HEK293 (cell line): ENCODE measurements around the gene VPREB1.

ENCODE experiments used
- GLI2 ChIP-seq: fragments of 450-650 bp; formaldehyde crosslinking; IDR thresholded peaks from 2 replicates; pipeline ENCODE4; 2017; ENCODE audit warnings: missing biosample characterization, missing genetic modification characterization, low read depth, borderline replicate concordance
- REPIN1 ChIP-seq: fragments of 450-650 bp; formaldehyde crosslinking; IDR thresholded peaks from 2 replicates; pipeline ENCODE4 v1.5.1; 2017; ENCODE audit warnings: missing biosample characterization, missing genetic modification characterization, low read depth
- ZFHX2 ChIP-seq: fragments of 450-650 bp; formaldehyde crosslinking; conservative IDR thresholded peaks from 2 replicates; pipeline ENCODE4 v1.5.1; 2016; ENCODE audit warnings: missing biosample characterization, missing genetic modification characterization
- ZFP3 ChIP-seq: fragments of 450-650 bp; formaldehyde crosslinking; IDR thresholded peaks from 2 replicates; pipeline ENCODE4 v1.5.1; 2016; ENCODE audit warnings: low read depth, missing biosample characterization, missing genetic modification characterization
- ZIC2 ChIP-seq: fragments of 450-650 bp; formaldehyde crosslinking; IDR thresholded peaks from 2 replicates; pipeline ENCODE4 v1.5.1; 2016; ENCODE audit warnings: missing biosample characterization, missing genetic modification characterization
- ZNF138 ChIP-seq: fragments of 450-650 bp; formaldehyde crosslinking; IDR thresholded peaks from 2 replicates; pipeline ENCODE4 v1.5.1; 2016; ENCODE audit warnings: missing biosample characterization, missing genetic modification characterization, borderline replicate concordance
- ZNF157 ChIP-seq: fragments of 450-650 bp; formaldehyde crosslinking; IDR thresholded peaks from 2 replicates; pipeline ENCODE4 v1.5.1; 2016; ENCODE audit warnings: missing biosample characterization, missing genetic modification characterization
- ZNF202 ChIP-seq: fragments of 450-650 bp; formaldehyde crosslinking; IDR thresholded peaks from 2 replicates; pipeline ENCODE4 v1.5.1; 2016; ENCODE audit warnings: missing biosample characterization, missing genetic modification characterization, borderline replicate concordance
- ZNF404 ChIP-seq: fragments of 450-650 bp; formaldehyde crosslinking; IDR thresholded peaks from 2 replicates; pipeline ENCODE4 v1.5.1; 2017; ENCODE audit warnings: missing biosample characterization, missing genetic modification characterization
- ZNF48 ChIP-seq: fragments of 450-650 bp; formaldehyde crosslinking; IDR thresholded peaks from 2 replicates; pipeline ENCODE4 v1.5.1; 2016; ENCODE audit warnings: missing biosample characterization, missing genetic modification characterization
- ZNF747 ChIP-seq: fragments of 450-650 bp; formaldehyde crosslinking; IDR thresholded peaks from 2 replicates; pipeline ENCODE4 v1.5.1; 2016; ENCODE audit warnings: missing biosample characterization, missing genetic modification characterization
- TF ChIP-seq, protein P1 (sequence below): fragments of 450-650 bp; formaldehyde crosslinking; IDR thresholded peaks from 2 replicates; pipeline ENCODE4 v1.5.1; 2016; ENCODE audit warnings: missing biosample characterization, missing genetic modification characterization, borderline replicate concordance
- TF ChIP-seq, protein P2 (sequence below): fragments of 450-650 bp; formaldehyde crosslinking; IDR thresholded peaks from 2 replicates; pipeline ENCODE4 v1.5.1; 2016; ENCODE audit warnings: missing biosample characterization, missing genetic modification characterization
- TF ChIP-seq, protein P3 (sequence below): fragments of 450-650 bp; formaldehyde crosslinking; IDR thresholded peaks from 2 replicates; pipeline ENCODE4 v1.5.1; 2016; ENCODE audit warnings: missing biosample characterization, missing genetic modification characterization

DNA sequence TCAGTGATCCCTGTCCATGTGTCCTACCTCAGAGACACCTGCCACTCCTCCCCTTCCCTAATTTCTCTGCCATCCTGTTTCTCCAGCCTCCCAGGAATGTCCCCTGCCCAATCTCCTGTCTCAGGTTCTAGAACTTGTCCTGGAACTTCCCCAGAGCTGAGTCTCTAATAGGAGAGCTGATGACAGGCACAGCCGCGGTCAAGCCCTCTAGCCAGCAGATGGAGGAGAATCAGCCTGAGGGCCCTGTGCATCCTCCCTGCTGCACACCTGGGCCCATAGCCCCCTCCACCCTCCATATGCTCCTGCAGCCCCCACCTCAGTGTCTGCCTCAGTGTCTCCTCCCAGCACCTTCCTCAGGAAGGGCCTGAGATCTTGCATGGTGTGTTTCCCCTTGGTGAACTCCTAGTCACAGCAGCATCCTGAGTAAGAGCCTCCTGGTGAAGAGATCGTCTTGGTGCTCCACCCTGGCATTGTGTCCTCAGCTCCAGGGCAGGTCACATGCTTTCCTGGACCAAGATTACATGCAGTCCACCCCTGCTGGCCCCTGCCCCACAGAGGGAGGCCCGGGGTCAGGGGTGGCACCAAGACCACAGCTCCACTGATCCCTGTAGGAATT, 43.9 kb upstream of the VPREB1 start:
- no peak for TF ChIP-seq ZNF404 (tag by site-specific recombination)
- TF ChIP-seq, protein P1, sequence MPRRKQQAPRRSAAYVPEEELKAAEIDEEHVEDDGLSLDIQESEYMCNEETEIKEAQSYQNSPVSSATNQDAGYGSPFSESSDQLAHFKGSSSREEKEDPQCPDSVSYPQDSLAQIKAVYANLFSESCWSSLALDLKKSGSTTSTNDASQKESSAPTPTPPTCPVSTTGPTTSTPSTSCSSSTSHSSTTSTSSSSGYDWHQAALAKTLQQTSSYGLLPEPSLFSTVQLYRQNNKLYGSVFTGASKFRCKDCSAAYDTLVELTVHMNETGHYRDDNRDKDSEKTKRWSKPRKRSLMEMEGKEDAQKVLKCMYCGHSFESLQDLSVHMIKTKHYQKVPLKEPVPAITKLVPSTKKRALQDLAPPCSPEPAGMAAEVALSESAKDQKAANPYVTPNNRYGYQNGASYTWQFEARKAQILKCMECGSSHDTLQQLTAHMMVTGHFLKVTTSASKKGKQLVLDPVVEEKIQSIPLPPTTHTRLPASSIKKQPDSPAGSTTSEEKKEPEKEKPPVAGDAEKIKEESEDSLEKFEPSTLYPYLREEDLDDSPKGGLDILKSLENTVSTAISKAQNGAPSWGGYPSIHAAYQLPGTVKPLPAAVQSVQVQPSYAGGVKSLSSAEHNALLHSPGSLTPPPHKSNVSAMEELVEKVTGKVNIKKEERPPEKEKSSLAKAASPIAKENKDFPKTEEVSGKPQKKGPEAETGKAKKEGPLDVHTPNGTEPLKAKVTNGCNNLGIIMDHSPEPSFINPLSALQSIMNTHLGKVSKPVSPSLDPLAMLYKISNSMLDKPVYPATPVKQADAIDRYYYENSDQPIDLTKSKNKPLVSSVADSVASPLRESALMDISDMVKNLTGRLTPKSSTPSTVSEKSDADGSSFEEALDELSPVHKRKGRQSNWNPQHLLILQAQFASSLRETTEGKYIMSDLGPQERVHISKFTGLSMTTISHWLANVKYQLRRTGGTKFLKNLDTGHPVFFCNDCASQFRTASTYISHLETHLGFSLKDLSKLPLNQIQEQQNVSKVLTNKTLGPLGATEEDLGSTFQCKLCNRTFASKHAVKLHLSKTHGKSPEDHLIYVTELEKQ: no peak
- no peak for TF ChIP-seq ZNF48 (tag by site-specific recombination)
- TF ChIP-seq, protein P2, sequence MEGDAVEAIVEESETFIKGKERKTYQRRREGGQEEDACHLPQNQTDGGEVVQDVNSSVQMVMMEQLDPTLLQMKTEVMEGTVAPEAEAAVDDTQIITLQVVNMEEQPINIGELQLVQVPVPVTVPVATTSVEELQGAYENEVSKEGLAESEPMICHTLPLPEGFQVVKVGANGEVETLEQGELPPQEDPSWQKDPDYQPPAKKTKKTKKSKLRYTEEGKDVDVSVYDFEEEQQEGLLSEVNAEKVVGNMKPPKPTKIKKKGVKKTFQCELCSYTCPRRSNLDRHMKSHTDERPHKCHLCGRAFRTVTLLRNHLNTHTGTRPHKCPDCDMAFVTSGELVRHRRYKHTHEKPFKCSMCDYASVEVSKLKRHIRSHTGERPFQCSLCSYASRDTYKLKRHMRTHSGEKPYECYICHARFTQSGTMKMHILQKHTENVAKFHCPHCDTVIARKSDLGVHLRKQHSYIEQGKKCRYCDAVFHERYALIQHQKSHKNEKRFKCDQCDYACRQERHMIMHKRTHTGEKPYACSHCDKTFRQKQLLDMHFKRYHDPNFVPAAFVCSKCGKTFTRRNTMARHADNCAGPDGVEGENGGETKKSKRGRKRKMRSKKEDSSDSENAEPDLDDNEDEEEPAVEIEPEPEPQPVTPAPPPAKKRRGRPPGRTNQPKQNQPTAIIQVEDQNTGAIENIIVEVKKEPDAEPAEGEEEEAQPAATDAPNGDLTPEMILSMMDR: no peak
- TF ChIP-seq ZFHX2 (tag by site-specific recombination): no peak
- no peak for TF ChIP-seq REPIN1 (tag by site-specific recombination)
- TF ChIP-seq ZNF202 (tag by site-specific recombination): no peak
- TF ChIP-seq, protein P3, sequence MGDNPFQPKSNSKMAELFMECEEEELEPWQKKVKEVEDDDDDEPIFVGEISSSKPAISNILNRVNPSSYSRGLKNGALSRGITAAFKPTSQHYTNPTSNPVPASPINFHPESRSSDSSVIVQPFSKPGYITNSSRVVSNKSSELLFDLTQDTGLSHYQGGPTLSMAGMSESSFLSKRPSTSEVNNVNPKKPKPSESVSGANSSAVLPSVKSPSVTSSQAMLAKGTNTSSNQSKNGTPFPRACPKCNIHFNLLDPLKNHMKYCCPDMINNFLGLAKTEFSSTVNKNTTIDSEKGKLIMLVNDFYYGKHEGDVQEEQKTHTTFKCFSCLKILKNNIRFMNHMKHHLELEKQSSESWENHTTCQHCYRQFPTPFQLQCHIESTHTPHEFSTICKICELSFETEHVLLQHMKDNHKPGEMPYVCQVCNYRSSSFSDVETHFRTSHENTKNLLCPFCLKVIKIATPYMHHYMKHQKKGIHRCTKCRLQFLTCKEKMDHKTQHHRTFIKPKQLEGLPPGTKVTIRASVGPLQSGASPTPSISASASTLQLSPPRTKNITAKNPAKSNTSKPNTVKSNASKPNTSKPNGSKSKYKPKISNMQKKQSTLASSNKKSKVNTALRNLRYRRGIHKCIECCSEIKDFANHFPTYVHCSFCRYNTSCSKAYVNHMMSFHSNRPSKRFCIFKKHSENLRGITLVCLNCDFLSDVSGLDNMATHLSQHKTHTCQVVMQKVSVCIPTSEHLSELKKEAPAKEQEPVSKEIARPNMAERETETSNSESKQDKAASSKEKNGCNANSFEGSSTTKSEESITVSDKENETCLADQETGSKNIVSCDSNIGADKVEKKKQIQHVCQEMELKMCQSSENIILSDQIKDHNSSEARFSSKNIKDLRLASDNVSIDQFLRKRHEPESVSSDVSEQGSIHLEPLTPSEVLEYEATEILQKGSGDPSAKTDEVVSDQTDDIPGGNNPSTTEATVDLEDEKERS: no peak
- no peak for TF ChIP-seq ZNF138 (tag by site-specific recombination)
- no peak for TF ChIP-seq ZNF157 (tag by site-specific recombination)
- no peak for TF ChIP-seq ZIC2 (tag by site-specific recombination)
- no peak for TF ChIP-seq ZNF747 (tag by site-specific recombination)
- TF ChIP-seq GLI2 (tag by site-specific recombination): no peak
- no peak for TF ChIP-seq ZFP3 (tag by site-specific recombination)
